Measurements from ENCODE around the gene ZBED2.

DNA sequence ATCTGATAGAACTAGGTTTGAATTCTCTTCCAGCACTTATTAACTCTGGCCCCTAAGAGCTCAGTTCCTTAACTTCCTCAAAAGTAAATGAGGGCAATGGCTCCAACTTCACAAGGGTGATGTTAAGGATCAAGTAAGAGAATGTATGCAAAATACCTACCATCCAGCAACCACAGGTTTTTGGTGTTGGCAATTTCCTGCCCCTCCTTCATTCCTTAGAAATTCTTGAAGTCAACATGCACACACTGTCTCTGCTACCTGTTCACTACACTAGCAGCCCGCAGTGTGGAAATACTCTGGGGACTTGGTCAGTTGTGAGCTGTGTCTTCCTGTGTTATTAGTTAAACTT is 5.0 kb downstream of the ZBED2 start:
- TF ChIP-seq, protein P1, sequence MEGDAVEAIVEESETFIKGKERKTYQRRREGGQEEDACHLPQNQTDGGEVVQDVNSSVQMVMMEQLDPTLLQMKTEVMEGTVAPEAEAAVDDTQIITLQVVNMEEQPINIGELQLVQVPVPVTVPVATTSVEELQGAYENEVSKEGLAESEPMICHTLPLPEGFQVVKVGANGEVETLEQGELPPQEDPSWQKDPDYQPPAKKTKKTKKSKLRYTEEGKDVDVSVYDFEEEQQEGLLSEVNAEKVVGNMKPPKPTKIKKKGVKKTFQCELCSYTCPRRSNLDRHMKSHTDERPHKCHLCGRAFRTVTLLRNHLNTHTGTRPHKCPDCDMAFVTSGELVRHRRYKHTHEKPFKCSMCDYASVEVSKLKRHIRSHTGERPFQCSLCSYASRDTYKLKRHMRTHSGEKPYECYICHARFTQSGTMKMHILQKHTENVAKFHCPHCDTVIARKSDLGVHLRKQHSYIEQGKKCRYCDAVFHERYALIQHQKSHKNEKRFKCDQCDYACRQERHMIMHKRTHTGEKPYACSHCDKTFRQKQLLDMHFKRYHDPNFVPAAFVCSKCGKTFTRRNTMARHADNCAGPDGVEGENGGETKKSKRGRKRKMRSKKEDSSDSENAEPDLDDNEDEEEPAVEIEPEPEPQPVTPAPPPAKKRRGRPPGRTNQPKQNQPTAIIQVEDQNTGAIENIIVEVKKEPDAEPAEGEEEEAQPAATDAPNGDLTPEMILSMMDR (IDR thresholded peaks at IDR 0.05), result no peak
- no peak for TF ChIP-seq POLR2AphosphoS5 (IDR thresholded peaks at IDR 0.05; ENCODE audit: low read depth, low read length)

All from Panc1 (cell line).